Endodermal cell (in vitro differentiated cells): ENCODE data around the gene RPS24. TPM values are rescaled to one million over a fixed set of nuclear protein-coding genes. Genes with fewer than 3 reads are reported as not detected.

Experiments
- DNase-seq: peaks from one replicate; pipeline ENCODE4 v3.0.0-alpha.2; 2017
- H3K27ac ChIP-seq: 2 replicates; pipeline ENCODE4 v1.5.1; 2013; ENCODE audit warnings: mild to moderate bottlenecking, low read depth, low read length, moderate library complexity
- H3K27me3 ChIP-seq: 2 replicates; pipeline ENCODE4 v1.6.1; 2013; ENCODE audit warnings: mild to moderate bottlenecking, low read length, moderate library complexity; ENCODE audit not compliant: insufficient read depth, control insufficient read depth, poor library complexity, severe bottlenecking
- H3K36me3 ChIP-seq: 2 replicates; pipeline ENCODE4 v1.7.0; 2013; ENCODE audit warnings: mild to moderate bottlenecking, low read length, moderate library complexity; ENCODE audit not compliant: control insufficient read depth, insufficient read depth
- H3K4me1 ChIP-seq: one replicate; pipeline ENCODE4 v1.7.0; 2013; ENCODE audit warnings: low read length; ENCODE audit not compliant: control insufficient read depth, insufficient read depth
- H3K4me3 ChIP-seq: 2 replicates; pipeline ENCODE4 v1.5.1; 2013; ENCODE audit warnings: mild to moderate bottlenecking, low read length, moderate library complexity
- H3K9ac ChIP-seq: 2 replicates; pipeline ENCODE4 v1.6.1; 2013; ENCODE audit warnings: mild to moderate bottlenecking, low read length, moderate library complexity; ENCODE audit not compliant: poor library complexity, severe bottlenecking; ENCODE audit errors: extremely low read depth
- H3K9me3 ChIP-seq: 2 replicates; pipeline ENCODE4 v1.6.1; 2013; ENCODE audit warnings: mild to moderate bottlenecking, low read length, moderate library complexity; ENCODE audit not compliant: control insufficient read depth
- H3K27ac Mint-ChIP-seq: 2 replicates; pipeline ENCODE4 v1.8.0; 2020; ENCODE audit warnings: mixed read lengths
- H3K27me3 Mint-ChIP-seq: 2 replicates; pipeline ENCODE4 v1.8.0; 2021; ENCODE audit warnings: mild to moderate bottlenecking, mixed read lengths; ENCODE audit not compliant: insufficient read depth
- H3K36me3 Mint-ChIP-seq: 2 replicates; pipeline ENCODE4 v1.8.0; 2020; ENCODE audit warnings: low read depth, mixed read lengths
- H3K4me1 Mint-ChIP-seq: 2 replicates; pipeline ENCODE4 v1.8.0; 2020; ENCODE audit warnings: mixed read lengths
- H3K4me3 Mint-ChIP-seq: 2 replicates; pipeline ENCODE4 v1.8.0; 2020; ENCODE audit warnings: mild to moderate bottlenecking, moderate library complexity, mixed read lengths
- H3K9me3 Mint-ChIP-seq: 2 replicates; pipeline ENCODE4 v1.8.0; 2020; ENCODE audit warnings: mild to moderate bottlenecking, mixed read lengths
- CTCF ChIP-seq: fragments of 200-600 bp; sonication (generic); conservative IDR thresholded peaks from 2 replicates; pipeline ENCODE4 v1.5.0; 2021; ENCODE audit warnings: antibody characterized with exemption, mild to moderate bottlenecking
- WGBS, 2 experiments: methylation state at CpG; one replicate each; pipeline versions ENCODE4 v1.1.5 to v1.1.7; 2013; ENCODE audit warnings: missing lambda C conversion rate in 2 of 2, mixed read lengths in 1 of 2; ENCODE audit not compliant: insufficient coverage in 1 of 2, insufficient read length in 1 of 2; 5-methylcytosine and 5-hydroxymethylcytosine counted together
- total RNA-seq, 2 donors: library from RNA; stranded (reverse); fragmentation: NEBNext Ultra II Directional in 1 of 2; extraction: Animal tissue kit (Norgen Biotek cat#: 25700) in 1 of 2; gene quantifications; 2 replicates in 1 of 2; 3 replicates in 1 of 2; pipeline ENCODE4 v1.2.1, GENCODE V29; 2021

RPS24 gene
- total RNA-seq, 2 donors from 2014 or later = 1,695 to 1,720 TPM

GRCh38 chr10:78046711-78047269, 13.1 kb downstream of the RPS24 start:
- 82 to 88% methylated on average over 6 to 10 of the region's 10 CpGs for WGBS, 2 experiments
- no peak overlapping the region for H3K9ac ChIP-seq

DNA sequence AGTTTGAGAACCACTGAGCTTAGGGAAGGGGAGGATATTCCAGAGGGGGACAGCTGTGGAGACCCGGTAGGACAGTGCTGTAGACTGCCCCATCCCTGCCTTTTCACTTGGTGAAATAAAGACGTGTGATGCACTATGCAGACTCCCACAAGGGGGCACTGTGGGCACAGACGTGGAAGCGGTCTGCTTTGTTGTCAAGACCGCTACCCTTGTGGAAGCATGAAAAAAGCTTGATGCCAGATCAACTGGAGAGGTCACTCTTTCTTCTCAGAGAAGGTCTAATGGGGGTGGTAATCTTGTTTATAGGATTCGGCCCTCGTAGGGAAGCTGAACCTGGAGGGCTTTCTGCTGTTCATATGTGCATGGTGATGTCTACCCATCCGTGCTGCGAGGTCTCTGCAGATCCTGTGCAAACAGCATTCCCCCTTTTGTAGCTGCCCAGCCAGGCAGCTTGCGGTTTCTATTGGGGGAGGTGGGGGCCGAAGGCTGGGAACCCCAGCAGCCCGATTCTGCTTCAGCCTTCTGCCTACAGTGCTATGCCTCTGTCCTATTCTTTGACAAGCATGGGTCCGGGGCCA, 13.7 kb downstream of the RPS24 start:
- Histone ChIP-seq H3K9me3 (no peaks in the 10 kb centered on the region), H3K4me3 (no peak overlapping the region), H3K4me1 (no peaks in the 10 kb centered on the region), H3K9ac (no peak overlapping the region), H3K27ac (no peak overlapping the region), H3K36me3 (peaks cover 4% of the 10 kb centered on the region), H3K27me3 (no peaks in the 10 kb centered on the region)
- TF ChIP-seq CTCF = peak; percentile 98
- Mint-ChIP-seq H3K27me3 (no peaks in the 10 kb centered on the region), H3K4me1 (peaks cover 3% of the 10 kb centered on the region), H3K4me3 (no peak overlapping the region), H3K9me3 (no peaks in the 10 kb centered on the region), H3K27ac (no peak overlapping the region), H3K36me3 (peaks cover 5% of the 10 kb centered on the region)
- WGBS, 2 experiments = 47 to 59% methylated on average over 9 to 13 of the region's 13 CpGs
- peak; percentile 98 for DNase-seq

More at GRCh38 chr10:78046711-78047269, 13.1 kb downstream of the RPS24 start:
- TF ChIP-seq CTCF = no peak
- H3K4me3 ChIP-seq = no peak overlapping the region
- H3K4me1 Mint-ChIP-seq = peaks cover 3% of the 10 kb centered on the region
- H3K27ac ChIP-seq = no peak overlapping the region
- no peaks in the 10 kb centered on the region for H3K9me3 Mint-ChIP-seq
- no peak overlapping the region for H3K4me3 Mint-ChIP-seq
- peaks cover 10% of the 10 kb centered on the region for H3K36me3 ChIP-seq
- DNase-seq = no peak
- no peaks in the 10 kb centered on the region for H3K27me3 Mint-ChIP-seq
- peaks cover 11% of the 10 kb centered on the region for H3K36me3 Mint-ChIP-seq
- H3K9me3 ChIP-seq = no peaks in the 10 kb centered on the region
- no peaks in the 10 kb centered on the region for H3K27me3 ChIP-seq
- H3K4me1 ChIP-seq = no peaks in the 10 kb centered on the region
- no peak overlapping the region for H3K27ac Mint-ChIP-seq

DNA sequence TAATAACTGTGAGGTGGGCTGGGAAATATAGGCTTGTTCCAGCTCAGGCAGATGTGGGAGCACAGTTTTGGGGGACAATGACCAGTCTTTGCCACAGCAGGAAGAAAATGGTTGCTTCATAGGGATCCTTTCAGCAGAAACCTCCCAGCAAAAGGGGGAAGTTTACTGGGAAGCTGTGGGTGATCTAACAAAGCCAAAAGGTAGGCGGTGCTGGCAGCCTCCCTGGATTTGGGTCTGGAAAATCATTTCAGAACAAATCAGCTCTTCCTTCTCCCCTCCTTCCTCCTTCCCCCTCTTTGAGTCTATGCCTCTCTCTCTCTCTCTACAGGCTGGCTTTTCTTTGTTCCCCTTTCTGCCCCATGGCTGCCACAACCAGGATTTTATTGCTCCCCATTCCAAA, 16.2 kb downstream of the RPS24 start:
- Mint-ChIP-seq H3K4me3 (no peak overlapping the region), H3K9me3 (no peaks in the 10 kb centered on the region), H3K4me1 (peaks cover 3% of the 10 kb centered on the region), H3K27me3 (no peaks in the 10 kb centered on the region), H3K36me3 (peaks cover under 1% of the 10 kb centered on the region), H3K27ac (no peak overlapping the region)
- TF ChIP-seq CTCF = no peak
- Histone ChIP-seq H3K27ac (no peak overlapping the region), H3K9ac (no peak overlapping the region), H3K4me3 (no peak overlapping the region), H3K27me3 (no peaks in the 10 kb centered on the region), H3K36me3 (no peaks in the 10 kb centered on the region), H3K9me3 (no peaks in the 10 kb centered on the region), H3K4me1 (no peaks in the 10 kb centered on the region)
- WGBS, 2 experiments = 83 to 95% methylated on average over 1 of the region's 1 CpG
- DNase-seq = no peak
